Gastrocnemius medialis (tissue), 4 donors: ENCODE measurements around the gene PTPRB.

ENCODE experiments used
- POLR2A ChIP-seq, 2 donors: fragments of 450-650 bp; IDR thresholded peaks; one replicate each; pipeline ENCODE4 v1.6.1; 2017; ENCODE audit warnings: antibody characterized with exemption in 2 of 2, mild to moderate bottlenecking in 2 of 2, moderate library complexity in 2 of 2
- TF ChIP-seq, protein P1 (sequence below), 5 experiments: fragments of 450-650 bp in 3 of 5; fragments of 200-600 bp in 2 of 5; sonication (generic) in 2 of 5; IDR thresholded peaks in 4 of 5; conservative IDR thresholded peaks in 1 of 5; 1 replicate in 4 of 5; 2 replicates in 1 of 5; pipeline ENCODE4 v1.5.1; 2016 to 2019; ENCODE audit warnings: antibody characterized with exemption in 5 of 5, mild to moderate bottlenecking in 3 of 5, moderate library complexity in 3 of 5

GRCh38 chr12:70604662-70605061 lies 32.6 kb downstream of the PTPRB start:
- TF ChIP-seq, protein P1, sequence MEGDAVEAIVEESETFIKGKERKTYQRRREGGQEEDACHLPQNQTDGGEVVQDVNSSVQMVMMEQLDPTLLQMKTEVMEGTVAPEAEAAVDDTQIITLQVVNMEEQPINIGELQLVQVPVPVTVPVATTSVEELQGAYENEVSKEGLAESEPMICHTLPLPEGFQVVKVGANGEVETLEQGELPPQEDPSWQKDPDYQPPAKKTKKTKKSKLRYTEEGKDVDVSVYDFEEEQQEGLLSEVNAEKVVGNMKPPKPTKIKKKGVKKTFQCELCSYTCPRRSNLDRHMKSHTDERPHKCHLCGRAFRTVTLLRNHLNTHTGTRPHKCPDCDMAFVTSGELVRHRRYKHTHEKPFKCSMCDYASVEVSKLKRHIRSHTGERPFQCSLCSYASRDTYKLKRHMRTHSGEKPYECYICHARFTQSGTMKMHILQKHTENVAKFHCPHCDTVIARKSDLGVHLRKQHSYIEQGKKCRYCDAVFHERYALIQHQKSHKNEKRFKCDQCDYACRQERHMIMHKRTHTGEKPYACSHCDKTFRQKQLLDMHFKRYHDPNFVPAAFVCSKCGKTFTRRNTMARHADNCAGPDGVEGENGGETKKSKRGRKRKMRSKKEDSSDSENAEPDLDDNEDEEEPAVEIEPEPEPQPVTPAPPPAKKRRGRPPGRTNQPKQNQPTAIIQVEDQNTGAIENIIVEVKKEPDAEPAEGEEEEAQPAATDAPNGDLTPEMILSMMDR (IDR thresholded peaks at IDR 0.05 in 4 of 5, conservative IDR thresholded peaks at IDR 0.05 in 1 of 5): no peak
- no peak for TF ChIP-seq POLR2A (IDR thresholded peaks at IDR 0.05)
